Testis (tissue), 2 donors: ENCODE results near the gene EIF3K.

Source experiments
- POLR2A ChIP-seq: fragments of 450-650 bp; IDR thresholded peaks from one replicate; pipeline ENCODE4 v1.6.1; 2017; ENCODE audit warnings: antibody characterized with exemption, mild to moderate bottlenecking, moderate library complexity
- TF ChIP-seq, protein P1 (sequence below), 3 experiments: fragments of 450-650 bp in 2 of 3; fragments of 200-600 bp in 1 of 3; sonication (generic) in 1 of 3; IDR thresholded peaks; one replicate each; pipeline ENCODE4 v1.5.1; 2016 to 2019; ENCODE audit warnings: antibody characterized with exemption in 3 of 3, mild to moderate bottlenecking in 2 of 3, moderate library complexity in 1 of 3

DNA sequence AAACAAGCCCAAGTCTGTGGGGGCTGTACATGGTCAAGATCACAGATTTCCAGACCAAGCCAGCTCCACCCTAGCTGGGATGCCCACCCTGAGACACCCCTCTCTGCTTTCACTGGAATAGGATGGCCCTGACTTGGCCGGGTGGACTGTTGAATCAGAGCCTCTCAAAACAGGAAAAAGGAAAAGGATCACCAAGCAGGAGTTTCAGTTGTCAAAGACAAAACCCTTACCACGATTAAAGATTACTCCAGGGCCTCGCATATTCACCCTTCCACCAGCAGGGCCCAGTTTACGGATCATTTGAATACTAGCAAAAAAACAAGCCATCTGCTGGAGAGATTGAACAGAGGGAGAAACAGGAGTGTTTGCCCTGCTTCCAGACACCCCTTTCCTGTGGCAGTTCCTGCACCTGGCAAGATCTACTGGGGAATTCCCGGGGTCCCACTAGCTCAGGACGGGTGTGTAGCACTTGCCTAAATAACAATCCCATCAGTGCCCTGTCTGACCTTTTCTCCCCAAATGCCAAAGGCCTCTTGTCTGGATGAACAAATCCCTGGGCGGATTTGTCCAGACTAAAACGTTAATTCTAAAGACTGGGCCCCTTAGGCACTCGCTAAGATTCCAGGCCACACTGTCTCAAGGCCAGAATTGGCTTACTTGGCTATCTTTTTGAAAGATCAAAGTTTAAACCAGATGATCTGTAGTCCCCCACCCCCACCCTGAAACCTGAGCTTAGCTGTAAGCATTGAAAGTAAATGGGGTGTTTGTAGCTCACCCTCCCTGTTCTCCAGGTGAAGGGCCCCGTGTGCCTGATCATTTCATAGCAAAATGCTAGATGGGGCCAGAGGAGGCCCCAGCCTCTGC, 66.9 kb downstream of the EIF3K start:
- TF ChIP-seq, protein P1, sequence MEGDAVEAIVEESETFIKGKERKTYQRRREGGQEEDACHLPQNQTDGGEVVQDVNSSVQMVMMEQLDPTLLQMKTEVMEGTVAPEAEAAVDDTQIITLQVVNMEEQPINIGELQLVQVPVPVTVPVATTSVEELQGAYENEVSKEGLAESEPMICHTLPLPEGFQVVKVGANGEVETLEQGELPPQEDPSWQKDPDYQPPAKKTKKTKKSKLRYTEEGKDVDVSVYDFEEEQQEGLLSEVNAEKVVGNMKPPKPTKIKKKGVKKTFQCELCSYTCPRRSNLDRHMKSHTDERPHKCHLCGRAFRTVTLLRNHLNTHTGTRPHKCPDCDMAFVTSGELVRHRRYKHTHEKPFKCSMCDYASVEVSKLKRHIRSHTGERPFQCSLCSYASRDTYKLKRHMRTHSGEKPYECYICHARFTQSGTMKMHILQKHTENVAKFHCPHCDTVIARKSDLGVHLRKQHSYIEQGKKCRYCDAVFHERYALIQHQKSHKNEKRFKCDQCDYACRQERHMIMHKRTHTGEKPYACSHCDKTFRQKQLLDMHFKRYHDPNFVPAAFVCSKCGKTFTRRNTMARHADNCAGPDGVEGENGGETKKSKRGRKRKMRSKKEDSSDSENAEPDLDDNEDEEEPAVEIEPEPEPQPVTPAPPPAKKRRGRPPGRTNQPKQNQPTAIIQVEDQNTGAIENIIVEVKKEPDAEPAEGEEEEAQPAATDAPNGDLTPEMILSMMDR (IDR thresholded peaks at IDR 0.05) = peak; percentile 10 to 22 (median 18)
- TF ChIP-seq POLR2A = no peak
